ENCODE measurements around the gene ADRM1.

GRCh38 chr20:62354811-62355341 is 52.1 kb downstream of the ADRM1 start:
- TF ChIP-seq USF1 (IDR thresholded peaks at IDR 0.05; ENCODE audit: borderline replicate concordance, extremely low read length, insufficient read depth, low read depth, low read length): no peak
- no peak for TF ChIP-seq NFYB (IDR thresholded peaks at IDR 0.05; ENCODE audit: insufficient read depth, low read depth, low read length)
- no peak for TF ChIP-seq CTCF (IDR thresholded peaks at IDR 0.05 in 2 of 3, conservative IDR thresholded peaks at IDR 0.05 in 1 of 3; ENCODE audit: control insufficient read depth in 2 of 3, extremely low read depth in 1 of 3, insufficient read depth in 1 of 3, low read depth in 3 of 3, low read length in 3 of 3)
- TF ChIP-seq MAX (IDR thresholded peaks at IDR 0.05; ENCODE audit: low read depth, low read length): no peak
- TF ChIP-seq ZBTB33 (IDR thresholded peaks at IDR 0.05): no peak
- no peak for TF ChIP-seq REST (IDR thresholded peaks at IDR 0.05; ENCODE audit: low read depth, low read length)
- TF ChIP-seq GABPA (IDR thresholded peaks at IDR 0.05; ENCODE audit: low read depth): no peak
- TF ChIP-seq POU2F2 (IDR thresholded peaks at IDR 0.05; ENCODE audit: borderline replicate concordance, low read depth, low read length): no peak
- no peak for TF ChIP-seq HDAC2 (IDR thresholded peaks at IDR 0.05)
- no peak for TF ChIP-seq CEBPB (IDR thresholded peaks at IDR 0.05; ENCODE audit: borderline replicate concordance in 1 of 2, low read depth in 2 of 2, low read length in 2 of 2)
- TF ChIP-seq SMC3 (IDR thresholded peaks at IDR 0.05; ENCODE audit: borderline replicate concordance, low read length): no peak
